Thoracic aorta (tissue), 2 donors: ENCODE results near the gene DNAJC11. TPM values are rescaled to one million over a fixed set of nuclear protein-coding genes. Genes with fewer than 3 reads are reported as not detected.
A peak's percentile ranks its signal among the peaks of the same experiment; 100 is the strongest.

Experiments
- ATAC-seq: fragments of 150-250 bp; one replicate; pipeline ENCODE4 v1.8.0; 2017; ENCODE audit warnings: low read depth; ENCODE audit not compliant: insufficient number of reproducible peaks, low FRiP score
- DNase-seq: peaks from one replicate; pipeline ENCODE4 v3.0.0-alpha.2; 2020; ENCODE audit warnings: low spot score
- H3K27ac ChIP-seq, 2 donors: fragments of 200-600 bp; sonication (generic); 1 replicate in 1 of 2; 2 replicates in 1 of 2; pipeline ENCODE4 v1.5.1; 2016; ENCODE audit warnings: mild to moderate bottlenecking in 2 of 2, moderate library complexity in 2 of 2
- H3K27me3 ChIP-seq: fragments of 200-600 bp; sonication (generic); replicated peaks from 2 replicates; pipeline ENCODE4 v1.6.0; 2016; ENCODE audit warnings: mild to moderate bottlenecking; ENCODE audit not compliant: insufficient read depth
- H3K36me3 ChIP-seq: fragments of 200-600 bp; sonication (generic); one replicate; pipeline ENCODE4 v1.5.1; 2016
- H3K4me1 ChIP-seq, 2 donors: fragments of 200-600 bp; sonication (generic); 1 replicate in 1 of 2; 2 replicates in 1 of 2; pipeline versions ENCODE4 v1.5.1 to v1.6.0; 2016; ENCODE audit warnings: low read depth in 2 of 2, mild to moderate bottlenecking in 1 of 2; ENCODE audit not compliant: control insufficient read depth in 1 of 2
- H3K4me3 ChIP-seq: fragments of 200-600 bp; sonication (generic); 2 replicates; pipeline ENCODE4 v1.5.1; 2016; ENCODE audit warnings: mild to moderate bottlenecking
- H3K9me3 ChIP-seq: fragments of 200-600 bp; sonication (generic); 2 replicates; pipeline ENCODE4 v1.5.1; 2016
- CTCF ChIP-seq: fragments of 200-600 bp; sonication (generic); IDR thresholded peaks from one replicate; pipeline ENCODE4 v1.5.1; 2019; ENCODE audit warnings: antibody characterized with exemption
- total RNA-seq, 2 donors: library from RNA; depleted of rRNA; stranded (reverse); fragments of >200 nt; gene quantifications; one replicate each; pipeline versions ENCODE4 v1.1.0 to v1.2.3, GENCODE V29; 2016

Gene DNAJC11
- total RNA-seq, 2 donors from 2014 or later, result 19.4 to 40.4 TPM

GRCh38 chr1:6653436-6654290, 48.0 kb downstream of the DNAJC11 start:
- Histone ChIP-seq H3K27ac (no peak overlapping the region), H3K4me1 (no peaks in the 10 kb centered on the region), H3K27me3 (no peaks in the 10 kb centered on the region), H3K9me3 (no peaks in the 10 kb centered on the region), H3K36me3 (peaks cover 19% of the 10 kb centered on the region), H3K4me3 (no peak overlapping the region)
- ATAC-seq (no peak), DNase-seq (no peak)
- TF ChIP-seq CTCF, result no peak

- Histone ChIP-seq H3K36me3 (peaks cover 19% of the 10 kb centered on the region), H3K4me3 (no peak overlapping the region), H3K9me3 (no peaks in the 10 kb centered on the region), H3K27me3 (no peaks in the 10 kb centered on the region), H3K4me1 (no peaks in the 10 kb centered on the region), H3K27ac (no peak overlapping the region)
- ATAC-seq (no peak), DNase-seq (no peak)
- TF ChIP-seq CTCF, result no peak
Observed at GRCh38 chr1:6652986-6653385, 48.6 kb downstream of the DNAJC11 start.

- no peaks in the 10 kb centered on the region for H3K9me3 ChIP-seq
- no peaks in the 10 kb centered on the region for H3K27me3 ChIP-seq
- DNase-seq (no peak), ATAC-seq (no peak)
- H3K36me3 ChIP-seq, result peaks cover 19% of the 10 kb centered on the region
- H3K27ac ChIP-seq, result no peak overlapping the region
- H3K4me1 ChIP-seq, result no peaks in the 10 kb centered on the region
- no peak overlapping the region for H3K4me3 ChIP-seq
- no peak for TF ChIP-seq CTCF
Observed at GRCh38 chr1:6651909-6652308, 49.7 kb downstream of the DNAJC11 start.

GRCh38 chr1:6648556-6648955, 53.1 kb downstream of the DNAJC11 start:
- Histone ChIP-seq H3K36me3 (peaks cover 29% of the 10 kb centered on the region), H3K9me3 (no peaks in the 10 kb centered on the region), H3K4me1 (no peaks in the 10 kb centered on the region), H3K27me3 (no peaks in the 10 kb centered on the region), H3K4me3 (no peak overlapping the region), H3K27ac (no peak overlapping the region)
- TF ChIP-seq CTCF, result no peak
- DNase-seq (no peak), ATAC-seq (no peak)

GRCh38 chr1:6646499-6647148, 55.0 kb downstream of the DNAJC11 start:
- Histone ChIP-seq H3K9me3 (no peaks in the 10 kb centered on the region), H3K4me3 (no peak overlapping the region), H3K4me1 (no peaks in the 10 kb centered on the region), H3K27me3 (no peaks in the 10 kb centered on the region), H3K27ac (no peak overlapping the region), H3K36me3 (peaks cover 19% of the 10 kb centered on the region)
- ATAC-seq (no peak), DNase-seq (no peak)
- peak; percentile 74 for TF ChIP-seq CTCF
